Neural progenitor cell (in vitro differentiated cells): ENCODE measurements around the gene MAGEA11.

Experiments
- EZH2 ChIP-seq: fragments of 200-600 bp; sonication (generic); IDR thresholded peaks from 2 replicates; pipeline ENCODE4 v1.6.1; 2017; ENCODE audit warnings: antibody characterized with exemption, mild to moderate bottlenecking, moderate library complexity
- EZH2phosphoT487 ChIP-seq: fragments of 200-600 bp; sonication (generic); IDR thresholded peaks from 2 replicates; pipeline ENCODE4 v1.6.1; 2017; ENCODE audit warnings: antibody characterized with exemption
- TF ChIP-seq, protein P1 (sequence below): fragments of 200-600 bp; sonication (generic); IDR thresholded peaks from 2 replicates; pipeline ENCODE4 v1.5.1; 2017; ENCODE audit warnings: antibody characterized with exemption, mild to moderate bottlenecking

DNA sequence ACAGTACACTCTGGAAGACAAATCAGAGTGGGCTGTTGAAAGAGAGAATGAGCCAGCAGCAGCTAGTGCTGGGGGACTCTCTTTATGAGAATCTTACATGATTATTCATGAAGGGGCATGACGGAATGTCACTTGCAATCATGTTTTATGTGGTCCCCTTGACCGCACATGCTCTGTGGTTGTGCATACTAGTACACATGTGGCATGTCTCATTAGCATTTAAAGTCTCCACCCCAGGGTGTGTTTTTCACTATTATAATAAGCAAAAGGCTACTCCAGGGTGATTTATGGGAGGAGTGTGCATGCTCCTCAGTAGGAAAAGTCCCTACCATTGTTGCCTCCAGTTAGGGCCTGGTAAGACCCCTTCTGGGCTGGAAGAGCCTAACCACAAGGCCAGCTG, 30.7 kb upstream of the MAGEA11 start:
- TF ChIP-seq, protein P1, sequence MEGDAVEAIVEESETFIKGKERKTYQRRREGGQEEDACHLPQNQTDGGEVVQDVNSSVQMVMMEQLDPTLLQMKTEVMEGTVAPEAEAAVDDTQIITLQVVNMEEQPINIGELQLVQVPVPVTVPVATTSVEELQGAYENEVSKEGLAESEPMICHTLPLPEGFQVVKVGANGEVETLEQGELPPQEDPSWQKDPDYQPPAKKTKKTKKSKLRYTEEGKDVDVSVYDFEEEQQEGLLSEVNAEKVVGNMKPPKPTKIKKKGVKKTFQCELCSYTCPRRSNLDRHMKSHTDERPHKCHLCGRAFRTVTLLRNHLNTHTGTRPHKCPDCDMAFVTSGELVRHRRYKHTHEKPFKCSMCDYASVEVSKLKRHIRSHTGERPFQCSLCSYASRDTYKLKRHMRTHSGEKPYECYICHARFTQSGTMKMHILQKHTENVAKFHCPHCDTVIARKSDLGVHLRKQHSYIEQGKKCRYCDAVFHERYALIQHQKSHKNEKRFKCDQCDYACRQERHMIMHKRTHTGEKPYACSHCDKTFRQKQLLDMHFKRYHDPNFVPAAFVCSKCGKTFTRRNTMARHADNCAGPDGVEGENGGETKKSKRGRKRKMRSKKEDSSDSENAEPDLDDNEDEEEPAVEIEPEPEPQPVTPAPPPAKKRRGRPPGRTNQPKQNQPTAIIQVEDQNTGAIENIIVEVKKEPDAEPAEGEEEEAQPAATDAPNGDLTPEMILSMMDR: no peak
- TF ChIP-seq EZH2 (no peak), EZH2phosphoT487 (no peak)
